ENCODE results near the gene KIF26B. TPM values are rescaled to one million over a fixed set of nuclear protein-coding genes. Genes with fewer than 3 reads are reported as not detected.

Gene KIF26B
- total and polyA plus RNA-seq, 7 donors = 0.01 to 0.32 (median 0.06) TPM

GRCh38 chr1:245420926-245421325 is 266.1 kb downstream of the KIF26B start:
- ATAC-seq = no peak
- no peak for TF ChIP-seq CTCF (IDR thresholded peaks at IDR 0.05)
- Histone ChIP-seq H3K4me1 (no peaks in the 10 kb centered on the region), H3K36me3 (ENCODE audit: insufficient read depth in 1 of 2, low read depth in 1 of 2) (no peaks in the 10 kb centered on the region), H3K27ac (no peak overlapping the region), H3K27me3 (ENCODE audit: insufficient read depth in 3 of 3, low read length in 2 of 3) (peaks cover 0 to 21% (median 0%) of the 10 kb centered on the region in 3 donors), H3K4me3 (no peak overlapping the region), H3K9me3 (no peaks in the 10 kb centered on the region)
- no peak for DNase-seq
- 88 to 97% (median 90%) methylated on average over 2 of the region's 2 CpGs for WGBS, 3 donors
- intact Hi-C loops (cut with DNase I) = no loop called here

DNA sequence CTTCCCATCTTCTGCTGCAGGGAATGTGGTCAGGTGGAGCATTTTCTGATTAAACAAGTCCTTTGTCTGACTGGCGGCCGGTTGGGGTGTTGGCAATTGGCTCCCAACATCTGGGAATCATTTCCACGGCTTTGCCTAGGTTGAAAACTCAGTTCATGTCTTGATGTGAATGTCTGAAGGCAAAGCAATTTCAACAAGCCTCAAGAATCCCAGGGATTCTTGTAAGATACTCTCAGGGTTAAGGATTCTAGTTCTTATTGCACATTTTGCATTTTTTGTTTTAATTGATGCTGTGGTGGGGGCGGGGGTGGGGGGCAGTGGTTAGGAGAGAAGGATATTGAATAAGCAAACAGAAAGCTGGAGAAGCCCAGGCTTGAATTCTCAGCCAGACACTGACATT is 273.9 kb downstream of the KIF26B start:
- DNase-seq (no peak), ATAC-seq (no peak)
- Histone ChIP-seq H3K4me1 (no peaks in the 10 kb centered on the region), H3K36me3 (ENCODE audit: insufficient read depth in 1 of 2, low read depth in 1 of 2) (no peaks in the 10 kb centered on the region), H3K27me3 (ENCODE audit: insufficient read depth in 3 of 3, low read length in 2 of 3) (no peaks in the 10 kb centered on the region), H3K27ac (no peak overlapping the region), H3K4me3 (no peak overlapping the region), H3K9me3 (no peaks in the 10 kb centered on the region)
- TF ChIP-seq CTCF (IDR thresholded peaks at IDR 0.05) = no peak
- intact Hi-C loops (cut with DNase I) = no loop called here
- 37 to 60% (median 51%) methylated on average over 4 of the region's 4 CpGs for WGBS, 3 donors

DNA sequence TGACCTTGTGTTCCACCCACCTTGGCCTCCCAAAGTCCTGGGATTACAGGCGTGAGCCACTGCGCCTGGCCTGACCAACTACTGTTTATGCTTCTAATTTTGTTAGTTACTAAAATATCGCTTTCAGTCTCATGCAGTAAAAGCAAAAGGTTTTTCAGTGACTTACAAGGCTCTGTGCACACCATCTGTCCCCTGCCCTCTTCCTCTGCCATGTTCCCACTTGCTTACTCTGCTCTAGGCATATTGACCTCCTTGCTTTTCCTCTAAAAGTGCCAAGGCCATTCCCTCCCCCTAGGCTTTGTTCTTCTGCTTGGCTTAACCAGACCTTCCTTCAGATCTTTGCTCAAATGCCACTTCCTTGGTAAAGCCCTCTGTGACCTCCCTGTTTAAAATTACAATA is 276.9 kb downstream of the KIF26B start:
- Histone ChIP-seq H3K4me1 (no peaks in the 10 kb centered on the region), H3K27ac (no peak overlapping the region), H3K4me3 (no peak overlapping the region), H3K36me3 (ENCODE audit: insufficient read depth in 1 of 2, low read depth in 1 of 2) (no peaks in the 10 kb centered on the region), H3K27me3 (ENCODE audit: insufficient read depth in 3 of 3, low read length in 2 of 3) (no peaks in the 10 kb centered on the region), H3K9me3 (no peaks in the 10 kb centered on the region)
- 84 to 95% (median 85%) methylated on average over 3 of the region's 3 CpGs for WGBS, 3 donors
- no peak for ATAC-seq
- intact Hi-C loops (cut with DNase I) = no loop called here
- no peak for DNase-seq
- TF ChIP-seq CTCF (IDR thresholded peaks at IDR 0.05) = no peak

- ATAC-seq (no peak), DNase-seq (no peak)
- Histone ChIP-seq H3K4me3 (no peak overlapping the region), H3K27ac (no peak overlapping the region), H3K9me3 (no peaks in the 10 kb centered on the region), H3K36me3 (ENCODE audit: insufficient read depth in 1 of 2, low read depth in 1 of 2) (no peaks in the 10 kb centered on the region), H3K27me3 (ENCODE audit: insufficient read depth in 3 of 3, low read length in 2 of 3) (peaks cover 0 to 2% (median 2%) of the 10 kb centered on the region in 3 donors), H3K4me1 (no peaks in the 10 kb centered on the region)
- no peak for TF ChIP-seq CTCF (IDR thresholded peaks at IDR 0.05)
- intact Hi-C loops (cut with DNase I) = no loop called here
- WGBS, 3 donors = 76% methylated on average over 9 of the region's 9 CpGs
These were observed 277.6 kb downstream of the KIF26B start for GRCh38 chr1:245432228-245432875.

DNA sequence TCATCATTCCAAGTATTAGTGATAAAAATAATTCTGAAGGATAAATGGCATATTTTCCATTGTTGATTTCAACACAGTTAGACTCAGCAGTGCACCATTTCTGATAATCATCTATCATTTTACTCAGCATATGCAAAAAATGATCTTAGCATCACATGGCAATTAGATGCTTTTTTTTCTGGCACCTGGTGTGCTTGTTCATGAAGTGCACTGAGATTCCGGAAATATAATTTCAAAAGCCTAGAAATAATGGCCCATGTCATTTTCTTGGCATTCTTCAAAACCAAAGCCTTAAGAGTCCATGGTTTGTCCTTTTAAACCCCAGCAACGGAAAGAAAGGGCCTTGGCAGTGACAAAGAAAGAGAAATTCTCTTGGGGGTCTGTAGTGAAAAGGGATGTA is 278.8 kb downstream of the KIF26B start:
- no peak for TF ChIP-seq CTCF (IDR thresholded peaks at IDR 0.05)
- H3K4me1 ChIP-seq = no peaks in the 10 kb centered on the region
- WGBS, 3 donors = 8 to 14% (median 13%) methylated on average over 2 of the region's 2 CpGs
- intact Hi-C loops (cut with DNase I) = no loop called here
- H3K36me3 ChIP-seq (ENCODE audit: insufficient read depth in 1 of 2, low read depth in 1 of 2) = no peaks in the 10 kb centered on the region
- H3K27me3 ChIP-seq (ENCODE audit: insufficient read depth in 3 of 3, low read length in 2 of 3) = peaks cover 0 to 2% (median 2%) of the 10 kb centered on the region in 3 donors
- H3K9me3 ChIP-seq = no peaks in the 10 kb centered on the region
- DNase-seq (no peak), ATAC-seq (no peak)
- H3K27ac ChIP-seq = no peak overlapping the region
- no peak overlapping the region for H3K4me3 ChIP-seq
